Measurements from ENCODE around the gene ZSWIM7.

ZSWIM7 gene, protein sequence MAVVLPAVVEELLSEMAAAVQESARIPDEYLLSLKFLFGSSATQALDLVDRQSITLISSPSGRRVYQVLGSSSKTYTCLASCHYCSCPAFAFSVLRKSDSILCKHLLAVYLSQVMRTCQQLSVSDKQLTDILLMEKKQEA

DNA sequence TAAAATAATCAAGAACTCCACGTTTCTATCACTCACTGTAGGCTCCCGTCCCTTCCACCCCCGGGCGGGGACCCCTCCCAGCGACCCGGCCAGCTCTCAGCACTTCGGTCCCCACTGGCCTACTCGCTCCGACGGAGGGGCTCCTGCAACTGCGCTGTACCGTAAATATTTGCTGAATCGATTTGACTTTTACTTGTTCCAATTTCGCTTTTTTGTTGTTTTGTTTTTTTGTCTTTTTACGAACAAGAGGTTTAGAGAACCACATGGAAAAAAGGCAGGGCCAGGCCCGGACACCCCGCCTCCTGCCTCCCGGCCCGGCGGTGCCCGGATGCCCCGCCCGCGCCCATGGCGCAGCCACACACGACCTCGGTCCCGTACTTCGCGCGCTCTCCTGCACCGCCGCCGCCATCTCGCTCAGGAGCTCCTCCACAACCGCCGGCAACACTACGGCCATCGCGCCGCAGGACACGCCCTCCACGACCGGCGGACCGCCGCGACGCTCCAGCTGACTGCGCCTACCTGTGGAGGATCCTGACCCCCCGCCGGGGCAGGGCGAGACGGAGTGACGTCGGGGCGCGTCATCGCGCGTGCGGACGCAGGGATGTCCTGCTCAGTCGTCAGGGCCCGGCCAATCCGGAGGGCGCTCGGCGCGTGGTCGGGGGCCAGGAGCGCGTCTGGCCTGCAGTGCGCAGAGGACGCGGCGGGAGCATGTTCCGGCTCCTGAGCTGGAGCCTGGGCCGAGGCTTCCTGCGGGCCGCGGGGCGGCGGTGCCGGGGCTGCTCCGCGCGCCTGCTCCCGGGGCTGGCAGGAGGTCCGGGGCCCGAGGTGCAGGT, at the start of gene ZSWIM7, which contains the start of gene TTC19:
Gene ZSWIM7 (minus strand): TSS at position 564 of the 833 bp plus-strand sequence. CDS start 110 bp downstream, at position 454.
Gene TTC19 (plus strand): TSS at position 684 of the 833 bp plus-strand sequence. CDS start 25 bp downstream, at position 709.
- Mint-ChIP-seq H3K4me1 (ENCODE audit: low read depth) (peaks cover 42% of the 10 kb centered on the region), H3K36me3 (ENCODE audit: low read depth) (peaks cover 47% of the 10 kb centered on the region), H3K4me3 (peak within 1 kb of the TSS; percentile 99), H3K9me3 (no peaks in the 10 kb centered on the region), H3K27ac (peak within 1 kb of the TSS; percentile 98), H3K27me3 (no peaks in the 10 kb centered on the region)

DNA sequence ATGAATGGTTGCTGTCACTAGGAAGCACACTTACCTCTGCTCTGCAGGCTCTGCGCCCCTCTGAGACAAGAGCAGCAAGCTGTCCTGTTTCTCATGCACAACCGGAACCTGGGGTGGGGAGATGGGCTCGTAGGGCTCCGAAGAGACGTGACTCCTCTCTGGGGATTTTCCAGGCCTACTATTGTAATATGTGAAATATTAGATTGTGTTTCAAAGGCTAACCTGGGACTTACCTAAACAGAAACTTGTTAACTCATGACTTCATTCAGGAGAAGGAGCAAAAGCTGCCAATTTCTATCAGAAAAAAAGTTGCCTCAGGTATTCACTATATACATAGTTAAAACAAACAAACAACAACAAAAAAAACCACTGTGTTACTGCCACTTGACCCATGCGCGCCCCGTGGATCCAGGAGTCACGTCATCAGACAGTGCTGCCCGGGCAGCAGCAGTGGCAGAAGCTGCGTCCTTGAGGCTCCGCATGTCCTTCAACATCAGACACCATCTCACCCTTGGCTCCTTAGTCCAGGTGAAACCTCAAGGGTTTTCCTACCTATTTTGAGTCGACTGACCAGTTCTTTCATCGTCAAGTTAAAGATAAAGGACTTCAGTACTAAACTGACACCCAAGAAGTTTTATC, 49.4 kb upstream of the ZSWIM7 start:
- no peaks in the 10 kb centered on the region for H3K27me3 Mint-ChIP-seq
- H3K27ac Mint-ChIP-seq, result no peak overlapping the region
- H3K4me1 Mint-ChIP-seq (ENCODE audit: low read depth), result peaks cover 4% of the 10 kb centered on the region
- no peaks in the 10 kb centered on the region for H3K9me3 Mint-ChIP-seq
- H3K36me3 Mint-ChIP-seq (ENCODE audit: low read depth), result peaks cover 60% of the 10 kb centered on the region
- no peak overlapping the region for H3K4me3 Mint-ChIP-seq

DNA sequence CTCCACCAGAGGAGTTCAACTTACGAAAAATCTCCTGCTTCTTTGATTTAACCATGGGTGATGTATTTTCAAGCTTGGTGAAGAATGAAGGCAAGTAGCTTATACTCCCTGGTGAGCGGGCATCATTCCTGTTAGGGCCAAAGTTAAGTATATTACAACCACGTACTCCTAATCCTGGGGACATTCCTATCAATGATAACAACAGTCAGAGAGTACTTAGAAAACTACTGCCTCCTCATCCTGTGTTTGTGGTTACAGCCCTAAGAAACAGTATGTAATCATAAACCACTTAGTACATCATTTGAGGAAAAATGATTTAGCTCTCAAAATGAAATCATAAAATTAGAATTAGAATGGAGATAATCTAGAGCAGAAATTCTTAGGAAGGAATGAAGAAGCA, 47.5 kb upstream of the ZSWIM7 start:
- Mint-ChIP-seq H3K9me3 (no peaks in the 10 kb centered on the region), H3K27ac (peak overlapping the region; percentile 67), H3K4me3 (no peak overlapping the region), H3K4me1 (ENCODE audit: low read depth) (peaks cover 8% of the 10 kb centered on the region), H3K36me3 (ENCODE audit: low read depth) (peaks cover 60% of the 10 kb centered on the region), H3K27me3 (no peaks in the 10 kb centered on the region)

DNA sequence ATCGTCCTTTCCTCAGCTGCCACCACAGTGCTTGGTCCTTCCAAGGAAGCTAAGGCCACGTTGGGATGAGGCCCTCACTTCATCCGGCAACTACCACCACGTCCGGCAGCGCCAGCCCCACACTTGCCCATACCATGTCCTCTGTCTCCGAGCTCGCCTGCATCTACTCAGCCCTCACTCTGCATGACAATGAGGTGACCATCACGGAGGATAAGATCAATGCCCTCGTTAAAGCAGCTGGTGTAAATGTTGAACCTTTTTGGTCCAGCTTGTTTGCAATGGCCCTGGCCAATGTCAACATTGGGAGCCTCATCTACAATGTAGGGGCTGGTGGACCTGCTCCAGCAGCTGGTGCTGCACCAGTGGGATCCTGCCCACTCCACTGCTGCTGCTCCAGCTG, 45.0 kb upstream of the ZSWIM7 start:
- H3K27ac Mint-ChIP-seq, result peak overlapping the region; percentile 19
- peaks cover 68% of the 10 kb centered on the region for H3K36me3 Mint-ChIP-seq (ENCODE audit: low read depth)

DNA sequence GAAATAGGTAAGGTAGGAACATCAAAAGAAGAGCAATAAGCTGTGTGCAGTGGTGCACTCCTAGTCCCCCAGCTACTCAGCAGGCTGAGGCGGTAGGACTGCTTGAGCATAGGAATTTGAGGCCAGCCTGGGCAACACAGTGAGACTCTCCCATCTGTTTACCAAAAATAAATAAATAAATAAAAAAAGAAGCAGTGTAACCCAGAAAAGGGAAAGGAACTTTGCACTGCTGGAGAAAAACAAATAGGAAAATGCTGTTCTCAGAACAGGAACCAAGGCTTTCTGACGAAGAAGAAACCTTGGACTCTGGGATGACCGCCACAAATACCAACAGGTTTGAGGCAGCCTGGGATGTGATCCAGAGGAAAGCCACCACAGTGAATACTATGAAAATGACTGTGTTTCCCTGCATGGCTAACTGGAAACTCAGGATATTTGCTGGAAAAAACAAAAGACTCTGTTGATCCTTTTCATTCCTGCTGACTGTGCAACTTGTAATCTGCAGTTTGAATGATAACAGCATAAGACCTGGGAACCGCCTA, 41.3 kb upstream of the ZSWIM7 start:
- peaks cover 79% of the 10 kb centered on the region for H3K36me3 Mint-ChIP-seq (ENCODE audit: low read depth)
- peaks cover 11% of the 10 kb centered on the region for H3K4me1 Mint-ChIP-seq (ENCODE audit: low read depth)
- H3K27ac Mint-ChIP-seq, result no peak overlapping the region
- no peak overlapping the region for H3K4me3 Mint-ChIP-seq
- no peaks in the 10 kb centered on the region for H3K9me3 Mint-ChIP-seq
- no peaks in the 10 kb centered on the region for H3K27me3 Mint-ChIP-seq

More for the DNA sequence above, 45.0 kb upstream of the ZSWIM7 start:
- H3K27me3 Mint-ChIP-seq, result no peaks in the 10 kb centered on the region
- H3K4me3 Mint-ChIP-seq, result no peak overlapping the region
- peaks cover 8% of the 10 kb centered on the region for H3K4me1 Mint-ChIP-seq (ENCODE audit: low read depth)
- no peaks in the 10 kb centered on the region for H3K9me3 Mint-ChIP-seq

DNA sequence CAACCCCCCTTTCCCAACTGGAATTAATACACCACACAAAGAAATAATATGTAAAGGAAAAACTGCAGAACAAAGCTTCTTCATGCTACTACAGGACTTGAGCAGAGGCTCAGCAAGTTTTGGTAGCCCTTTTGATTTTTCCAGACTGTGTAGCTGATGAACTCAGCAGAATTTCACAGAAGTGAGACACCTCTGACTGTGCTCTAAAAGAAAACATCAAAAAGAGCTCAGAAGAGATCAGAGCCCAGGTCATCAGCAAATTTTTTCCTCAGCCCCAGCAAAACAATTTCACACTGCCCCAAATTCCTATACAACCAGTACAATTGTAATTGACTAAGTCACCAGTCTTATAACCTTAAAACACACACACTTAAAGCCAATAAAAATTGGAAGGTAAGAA, 38.1 kb upstream of the ZSWIM7 start:
- Mint-ChIP-seq H3K9me3 (no peaks in the 10 kb centered on the region), H3K4me1 (ENCODE audit: low read depth) (peaks cover 6% of the 10 kb centered on the region), H3K36me3 (ENCODE audit: low read depth) (peaks cover 86% of the 10 kb centered on the region), H3K27me3 (no peaks in the 10 kb centered on the region), H3K4me3 (no peak overlapping the region), H3K27ac (peak overlapping the region; percentile 69)

DNA sequence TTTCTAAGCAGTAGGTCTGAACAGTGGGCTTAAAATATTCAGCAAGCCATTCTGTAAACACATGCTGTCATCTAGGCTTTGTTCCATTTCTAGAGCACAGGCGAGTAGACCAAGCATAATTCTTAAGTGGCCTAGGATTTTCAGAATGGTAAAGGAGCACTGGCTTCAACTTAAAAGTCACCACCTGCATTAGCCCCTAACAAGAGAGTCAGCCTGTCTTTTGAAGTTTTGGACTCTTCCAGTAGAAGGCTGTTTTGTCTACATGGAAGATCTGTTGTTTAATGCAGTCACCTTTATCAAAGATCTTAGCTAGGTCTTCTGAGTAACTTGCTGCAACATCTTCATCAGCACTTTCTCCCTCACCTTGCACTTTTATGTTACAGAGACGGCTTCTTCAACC, 36.8 kb upstream of the ZSWIM7 start:
- Mint-ChIP-seq H3K27me3 (no peaks in the 10 kb centered on the region), H3K4me1 (ENCODE audit: low read depth) (peaks cover 6% of the 10 kb centered on the region), H3K27ac (peak overlapping the region; percentile 30), H3K36me3 (ENCODE audit: low read depth) (peaks cover 90% of the 10 kb centered on the region), H3K4me3 (no peak overlapping the region), H3K9me3 (no peaks in the 10 kb centered on the region)

DNA sequence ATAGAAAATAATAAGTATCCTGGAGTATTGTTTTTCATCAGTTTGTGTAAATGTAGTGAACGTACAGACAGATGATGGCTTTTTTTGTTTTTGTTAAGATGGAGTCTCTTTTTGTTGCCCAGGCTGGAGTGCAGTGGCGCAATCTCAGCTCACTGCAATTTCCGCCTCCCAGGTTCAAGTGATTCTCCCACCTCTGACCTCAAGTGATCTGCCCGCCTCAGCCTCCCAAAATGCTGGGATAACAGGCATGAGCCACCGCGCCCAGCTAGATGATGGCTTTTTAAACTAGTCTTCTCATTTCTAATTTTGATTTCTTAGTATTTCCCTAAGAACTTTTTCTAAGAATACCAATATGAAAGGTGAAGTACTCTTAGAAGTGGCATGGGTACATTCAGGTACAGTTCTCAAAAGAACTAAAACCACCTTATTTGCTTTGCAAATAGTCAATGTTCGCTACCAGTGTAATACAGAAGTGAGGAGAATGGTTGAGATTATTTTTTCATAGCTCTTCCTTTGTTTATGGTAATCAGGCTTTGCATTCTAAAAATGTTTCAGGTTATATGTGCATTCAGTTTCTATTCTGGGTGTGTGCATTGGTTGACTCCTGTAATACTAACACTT, 34.3 kb upstream of the ZSWIM7 start:
- H3K36me3 Mint-ChIP-seq (ENCODE audit: low read depth), result peaks cover 95% of the 10 kb centered on the region
- no peaks in the 10 kb centered on the region for H3K27me3 Mint-ChIP-seq
- H3K4me3 Mint-ChIP-seq, result no peak overlapping the region
- peaks cover 20% of the 10 kb centered on the region for H3K4me1 Mint-ChIP-seq (ENCODE audit: low read depth)
- H3K27ac Mint-ChIP-seq, result peak overlapping the region; percentile 69
- no peaks in the 10 kb centered on the region for H3K9me3 Mint-ChIP-seq

DNA sequence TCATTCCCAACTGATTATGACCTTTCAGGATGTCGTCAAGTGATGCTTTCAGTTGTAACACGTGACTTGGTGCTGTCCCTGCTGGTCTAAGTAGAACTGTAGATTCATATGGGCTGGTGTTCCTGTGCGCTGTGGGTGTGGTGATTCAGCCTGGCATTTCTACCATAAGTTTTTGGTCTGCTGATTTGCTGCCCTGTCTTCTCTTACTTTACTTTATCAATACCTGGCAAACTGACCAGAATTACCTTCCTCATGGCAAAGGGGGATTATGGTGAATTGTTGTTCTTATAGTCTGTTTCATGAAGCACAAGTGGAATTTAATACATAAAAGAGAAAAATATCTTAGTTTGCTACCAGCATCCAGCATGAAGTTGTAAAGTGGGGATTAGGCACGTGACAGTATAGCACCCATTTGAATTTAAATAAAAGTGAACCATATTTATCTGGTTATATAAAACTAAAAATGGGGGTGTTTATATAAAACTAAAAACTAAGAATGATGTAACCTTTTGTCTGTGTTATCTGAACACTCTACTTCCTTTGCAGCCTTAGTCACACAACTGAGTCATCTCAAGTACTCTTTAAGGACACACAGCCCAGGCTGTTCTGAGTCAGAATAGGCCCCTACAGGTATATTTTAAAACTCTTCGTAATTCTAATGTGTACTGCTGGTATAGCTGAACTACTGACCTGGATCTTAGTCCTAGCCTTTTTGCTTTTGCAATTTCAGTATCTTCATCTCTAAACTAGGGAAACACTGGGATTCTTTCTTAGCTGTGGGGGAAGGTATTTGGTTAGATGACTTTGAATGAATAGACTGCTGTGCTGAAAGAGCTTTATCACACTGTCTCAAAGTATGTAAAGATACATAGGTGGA, 28.4 kb upstream of the ZSWIM7 start:
- no peaks in the 10 kb centered on the region for H3K9me3 Mint-ChIP-seq
- H3K27me3 Mint-ChIP-seq, result no peaks in the 10 kb centered on the region
- peaks cover 42% of the 10 kb centered on the region for H3K4me1 Mint-ChIP-seq (ENCODE audit: low read depth)
- peaks cover 96% of the 10 kb centered on the region for H3K36me3 Mint-ChIP-seq (ENCODE audit: low read depth)
- peak overlapping the region; percentile 97 for H3K27ac Mint-ChIP-seq
- H3K4me3 Mint-ChIP-seq, result peak overlapping the region; percentile 79

DNA sequence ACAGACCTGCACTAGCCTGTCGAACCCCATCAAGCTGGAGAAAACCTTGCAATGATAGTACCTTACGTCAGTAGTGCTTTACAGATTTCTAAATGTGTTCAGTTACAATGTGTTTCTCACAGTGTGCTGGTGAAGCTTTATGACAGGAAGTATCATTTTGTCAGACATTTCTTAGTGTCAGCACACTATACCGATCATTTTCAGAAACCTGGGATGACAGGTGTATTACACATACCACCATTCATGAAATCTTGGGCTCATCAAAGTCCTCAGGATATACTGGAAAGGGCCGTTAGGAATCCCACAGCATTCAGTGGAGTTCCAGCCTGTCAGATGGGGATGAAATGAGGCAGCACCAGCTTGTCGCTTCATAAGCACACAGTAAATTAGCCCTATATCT, 27.4 kb upstream of the ZSWIM7 start:
- Mint-ChIP-seq H3K27me3 (no peaks in the 10 kb centered on the region), H3K4me3 (peak overlapping the region; percentile 79), H3K27ac (peak overlapping the region; percentile 97), H3K4me1 (ENCODE audit: low read depth) (peaks cover 43% of the 10 kb centered on the region), H3K9me3 (no peaks in the 10 kb centered on the region), H3K36me3 (ENCODE audit: low read depth) (peaks cover 94% of the 10 kb centered on the region)

DNA sequence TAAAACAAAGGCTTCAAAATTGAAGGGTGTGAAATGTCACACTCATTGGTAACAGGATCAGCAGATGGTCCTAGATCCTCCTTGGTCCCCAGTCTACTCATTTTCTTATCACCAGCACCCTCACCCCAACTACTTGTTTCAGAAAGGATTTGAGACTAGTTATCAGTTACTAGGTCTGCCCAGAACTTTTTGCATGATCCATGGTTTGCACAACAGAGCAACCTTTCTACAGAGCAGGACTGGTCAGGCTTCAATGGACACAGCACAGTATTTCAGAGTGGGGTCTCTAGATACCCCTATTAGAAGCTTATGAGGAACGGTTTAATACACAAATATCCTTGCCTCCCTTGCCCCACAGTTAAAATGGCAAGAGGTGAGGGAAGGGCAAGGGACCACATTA, 25.7 kb upstream of the ZSWIM7 start:
- Mint-ChIP-seq H3K27ac (no peak overlapping the region), H3K36me3 (ENCODE audit: low read depth) (peaks cover 85% of the 10 kb centered on the region), H3K4me1 (ENCODE audit: low read depth) (peaks cover 49% of the 10 kb centered on the region), H3K4me3 (no peak overlapping the region), H3K27me3 (no peaks in the 10 kb centered on the region), H3K9me3 (no peaks in the 10 kb centered on the region)

DNA sequence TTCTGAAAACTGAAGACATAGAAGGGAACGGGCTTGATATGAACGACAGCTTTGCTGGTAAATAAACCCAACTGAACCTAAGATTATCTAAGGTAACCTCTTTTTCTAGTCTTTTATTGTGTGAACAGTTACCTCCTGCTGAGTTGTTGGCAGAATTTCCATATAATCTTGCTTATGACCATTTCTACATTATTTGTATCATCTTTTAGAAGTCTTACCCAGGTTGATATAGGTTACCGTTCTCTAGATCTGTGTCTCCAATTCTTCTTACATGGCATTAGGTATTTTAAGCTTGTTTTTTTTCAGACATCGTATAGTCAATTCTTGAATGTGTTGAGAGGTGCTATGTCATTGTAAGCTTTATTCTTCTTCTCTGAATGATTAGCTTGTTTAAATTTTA, 24.4 kb upstream of the ZSWIM7 start:
- no peak overlapping the region for H3K27ac Mint-ChIP-seq
- H3K27me3 Mint-ChIP-seq, result no peaks in the 10 kb centered on the region
- H3K4me1 Mint-ChIP-seq (ENCODE audit: low read depth), result peaks cover 36% of the 10 kb centered on the region
- no peaks in the 10 kb centered on the region for H3K9me3 Mint-ChIP-seq
- H3K36me3 Mint-ChIP-seq (ENCODE audit: low read depth), result peaks cover 74% of the 10 kb centered on the region
- H3K4me3 Mint-ChIP-seq, result no peak overlapping the region

DNA sequence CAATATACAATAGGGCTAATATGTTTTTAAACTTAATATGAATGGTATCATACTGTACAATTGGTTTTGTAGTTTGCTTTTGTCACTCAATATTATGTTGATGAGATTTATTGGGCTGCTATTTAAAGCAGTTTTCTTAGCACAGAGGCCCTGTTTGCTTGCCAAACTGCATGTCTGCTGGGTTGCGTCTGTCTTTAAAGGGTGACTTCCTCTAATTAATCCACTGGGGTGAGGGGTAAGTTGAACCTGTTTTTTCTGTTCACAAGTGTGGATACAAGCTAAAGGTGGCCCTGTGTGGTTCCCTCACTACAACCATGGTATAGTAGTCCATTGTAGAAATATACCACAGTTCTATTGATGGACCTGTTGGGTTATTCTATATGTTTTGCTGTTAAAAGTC, 19.8 kb upstream of the ZSWIM7 start:
- Mint-ChIP-seq H3K4me1 (ENCODE audit: low read depth) (peaks cover 7% of the 10 kb centered on the region), H3K9me3 (no peaks in the 10 kb centered on the region), H3K27me3 (no peaks in the 10 kb centered on the region), H3K4me3 (no peak overlapping the region), H3K36me3 (ENCODE audit: low read depth) (peaks cover 59% of the 10 kb centered on the region), H3K27ac (no peak overlapping the region)

DNA sequence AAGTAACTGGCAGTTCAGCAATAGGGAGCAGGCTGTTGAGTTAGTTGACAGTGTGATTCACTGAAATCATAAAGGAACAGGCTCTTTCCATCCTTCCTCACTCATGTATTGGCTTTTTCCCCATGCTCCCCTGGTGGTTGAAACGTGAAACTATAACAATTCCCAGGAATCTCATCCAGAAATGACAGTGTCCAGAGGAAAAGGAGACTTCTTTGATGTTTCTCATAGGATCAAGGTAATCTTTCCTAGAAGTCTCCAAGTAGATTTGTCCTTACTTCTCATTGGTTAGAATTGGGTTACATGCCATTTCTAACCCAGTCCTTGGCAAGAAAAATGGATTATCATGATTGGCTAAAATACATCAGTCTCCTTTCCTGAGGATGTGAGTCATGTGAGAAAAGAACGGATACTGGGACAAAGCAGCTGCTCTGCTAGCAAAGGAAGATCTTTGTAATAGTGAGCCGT, 14.5 kb upstream of the ZSWIM7 start:
- no peak overlapping the region for H3K27ac Mint-ChIP-seq
- no peaks in the 10 kb centered on the region for H3K27me3 Mint-ChIP-seq
- H3K4me1 Mint-ChIP-seq (ENCODE audit: low read depth), result peaks cover 6% of the 10 kb centered on the region
- H3K9me3 Mint-ChIP-seq, result no peaks in the 10 kb centered on the region
- peaks cover 69% of the 10 kb centered on the region for H3K36me3 Mint-ChIP-seq (ENCODE audit: low read depth)
- no peak overlapping the region for H3K4me3 Mint-ChIP-seq

Data from stimulated activated naive CD8-positive, alpha-beta T cell treated with anti-CD3 and anti-CD28 coated beads, Interleukin-15, Interleukin-2, amounts not matched to agents 100 ng/mL and 50 ng/mL, for 24 hours (primary cell).